Renal pelvis (tissue), 12 donors: Measurements from ENCODE around the gene STAG2. TPM values are rescaled to one million over a fixed set of nuclear protein-coding genes. Genes with fewer than 3 reads are reported as not detected.
A peak's percentile ranks its signal among the peaks of the same experiment; 100 is the strongest.
"Not testable (repeated sequence)": the region's sequence is repeated elsewhere in the genome, so short reads cannot be mapped to it uniquely, and the experiment has no call there.

Experiments
- DNase-seq: peaks from one replicate; pipeline ENCODE4 v3.0.0-alpha.2; 2013
- long read RNA-seq, 16 experiments: transcript quantifications; one replicate each; lab custom pipeline, GENCODE V29; 2026
- polyA plus RNA-seq, 3 donors: library from polyadenylated mRNA; unstranded; fragments of 120-200 nt; gene quantifications; one replicate each; pipeline ENCODE4 v1.2.1, GENCODE V29; 2013; ENCODE audit not compliant: insufficient read length in 3 of 3

Gene STAG2
- polyA plus RNA-seq, result 100 to 1,000 TPM; 100 to 123 (median 104) TPM
- long read RNA-seq, donor 1, partial matches to known transcripts, result 0 of 1 reads
- long read RNA-seq, donor 1, other reads (novel, unspliced or antisense), result 0 of 1 reads
- long read RNA-seq, donor 2, partial matches to known transcripts, result 0 of 1 reads
- long read RNA-seq, donor 2, other reads (novel, unspliced or antisense), result 0 of 1 reads
- long read RNA-seq, donor 3, partial matches to known transcripts, result 5 of 6 reads
- long read RNA-seq, donor 3, other reads (novel, unspliced or antisense), result 0 of 6 reads
- long read RNA-seq, donor 4, result 0 reads
- long read RNA-seq, donor 5, partial matches to known transcripts, result 7 of 7 reads
- long read RNA-seq, donor 5, other reads (novel, unspliced or antisense), result 0 of 7 reads
- long read RNA-seq, donor 6, partial matches to known transcripts, result 0 of 1 reads
- long read RNA-seq, donor 6, other reads (novel, unspliced or antisense), result 0 of 1 reads
- long read RNA-seq, donor 7, full-length matches to known transcripts, result 2 of 2 reads
- long read RNA-seq, donor 7, partial matches to known transcripts, result 0 of 2 reads
- long read RNA-seq, donor 7, other reads (novel, unspliced or antisense), result 0 of 2 reads
- long read RNA-seq, donor 8, result 0 reads
- long read RNA-seq, donor 9, full-length matches to known transcripts, result 1 of 10 reads
- long read RNA-seq, donor 9, partial matches to known transcripts, result 9 of 10 reads
- long read RNA-seq, donor 9, other reads (novel, unspliced or antisense), result 0 of 10 reads
- long read RNA-seq, donor 10, full-length matches to known transcripts, result 3 of 3 reads
- long read RNA-seq, donor 10, partial matches to known transcripts, result 0 of 3 reads
- long read RNA-seq, donor 10, other reads (novel, unspliced or antisense), result 0 of 3 reads
- long read RNA-seq, donor 11, partial matches to known transcripts, result 0 of 1 reads
- long read RNA-seq, donor 11, other reads (novel, unspliced or antisense), result 0 of 1 reads
- long read RNA-seq, donor 12, full-length matches to known transcripts, result 7 of 15 reads
- long read RNA-seq, donor 12, partial matches to known transcripts, result 8 of 15 reads
- long read RNA-seq, donor 12, other reads (novel, unspliced or antisense), result 0 of 15 reads
- long read RNA-seq, donor 13, partial matches to known transcripts, result 15 of 16 reads
- long read RNA-seq, donor 13, other reads (novel, unspliced or antisense), result 0 of 16 reads
- long read RNA-seq, donor 14, full-length matches to known transcripts, result 2 of 14 reads
- long read RNA-seq, donor 14, partial matches to known transcripts, result 12 of 14 reads
- long read RNA-seq, donor 14, other reads (novel, unspliced or antisense), result 0 of 14 reads
- long read RNA-seq, donor 15, partial matches to known transcripts, result 0 of 2 reads
- long read RNA-seq, donor 15, other reads (novel, unspliced or antisense), result 0 of 2 reads
- long read RNA-seq, donor 16, partial matches to known transcripts, result 10 of 16 reads
- long read RNA-seq, donor 16, other reads (novel, unspliced or antisense), result 5 of 16 reads

DNA sequence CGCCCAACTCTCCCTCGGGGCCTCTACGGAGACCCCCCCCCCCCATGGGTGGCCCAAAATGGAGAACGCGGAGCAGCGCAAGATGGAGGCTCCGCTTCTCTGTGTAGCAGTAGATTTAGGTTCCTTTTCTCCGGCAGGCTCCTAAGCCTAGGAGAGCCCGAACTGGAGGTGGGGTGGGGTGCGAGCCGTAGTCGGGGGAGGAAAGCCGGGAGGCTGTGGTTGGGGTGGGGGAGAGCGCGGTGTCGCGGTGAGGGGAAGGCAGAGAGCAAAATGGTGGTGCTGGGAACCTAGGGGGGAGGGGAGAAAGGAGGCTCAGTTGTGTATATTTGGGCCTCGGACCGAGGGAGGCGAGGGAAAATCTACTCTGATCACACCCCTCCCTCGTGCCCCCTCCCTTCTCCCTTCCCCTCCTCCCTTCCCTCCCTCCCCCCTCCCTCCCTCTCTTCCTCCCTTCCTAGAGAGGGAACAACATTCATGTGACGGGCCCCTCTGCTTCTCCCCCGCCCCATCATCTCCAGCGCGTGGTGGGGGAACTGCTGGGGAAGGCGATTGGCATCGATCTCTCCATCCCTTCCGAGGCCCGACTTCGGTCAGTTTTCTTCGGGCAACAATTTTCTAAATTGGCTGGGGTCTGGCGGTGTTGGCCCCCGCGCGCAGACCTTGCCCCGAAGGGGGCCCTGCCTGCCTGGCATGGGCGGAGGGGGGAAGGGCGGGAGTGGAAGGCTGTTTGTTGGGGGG lies at the start of gene STAG2:
Gene STAG2, plus strand, starts transcription at position 439 of the 738 bp plus-strand sequence. CDS start 60,922 bp downstream, outside the sequence.
- peak; percentile 86 for DNase-seq

DNA sequence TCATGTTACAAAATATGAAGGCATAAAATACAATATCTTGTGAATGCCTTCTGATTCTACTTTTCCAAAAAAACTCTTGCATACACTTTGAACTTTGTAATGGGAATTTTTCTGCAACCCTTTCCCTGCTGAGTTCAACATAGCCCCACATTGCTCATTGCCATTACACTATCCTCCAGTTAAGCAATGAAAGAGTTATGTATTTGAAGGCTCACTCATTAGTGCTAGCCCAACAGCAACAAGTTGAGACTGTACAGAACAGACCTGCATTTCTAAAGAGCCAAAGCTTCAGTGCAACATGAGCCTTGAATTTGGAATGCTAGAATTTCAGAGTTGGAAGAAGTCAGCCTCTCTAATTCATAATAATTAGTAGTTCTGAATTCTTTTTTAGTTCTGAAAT lies 44.4 kb upstream of the STAG2 start:
- DNase-seq, result no peak

GRCh38 chrX:123918106-123918721 lies 43.3 kb upstream of the STAG2 start:
- DNase-seq, result no peak

- DNase-seq, result no peak
These were observed 41.3 kb upstream of the STAG2 start for GRCh38 chrX:123920105-123920785.

GRCh38 chrX:123923211-123923610 lies 38.3 kb upstream of the STAG2 start:
- DNase-seq, result no peak

- peak; percentile 28 for DNase-seq
These were observed 37.3 kb upstream of the STAG2 start for GRCh38 chrX:123924186-123924585.

GRCh38 chrX:123927845-123928244 lies 33.7 kb upstream of the STAG2 start:
- no peak for DNase-seq

- not testable (repeated sequence) for DNase-seq
These were observed 29.5 kb upstream of the STAG2 start for GRCh38 chrX:123932055-123932454.

DNA sequence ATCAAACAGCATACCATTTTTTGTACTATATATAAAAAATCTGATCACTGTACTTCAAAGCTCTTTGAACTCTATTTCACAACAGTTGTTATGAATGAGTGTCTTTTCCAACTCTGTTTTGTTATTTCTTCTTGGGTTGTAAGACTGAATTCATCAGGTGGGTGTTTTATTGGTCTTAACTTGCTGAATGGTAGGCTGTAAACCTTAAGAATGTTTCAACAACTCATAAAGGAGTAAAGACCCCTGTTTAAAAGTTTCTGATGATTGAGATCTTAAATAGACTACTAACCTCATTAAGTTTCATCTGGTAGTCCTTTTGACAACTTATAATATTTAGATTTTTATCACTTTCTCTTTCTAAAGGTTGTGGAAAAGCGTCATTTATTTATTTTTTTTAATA lies 18.4 kb upstream of the STAG2 start:
- no peak for DNase-seq

DNA sequence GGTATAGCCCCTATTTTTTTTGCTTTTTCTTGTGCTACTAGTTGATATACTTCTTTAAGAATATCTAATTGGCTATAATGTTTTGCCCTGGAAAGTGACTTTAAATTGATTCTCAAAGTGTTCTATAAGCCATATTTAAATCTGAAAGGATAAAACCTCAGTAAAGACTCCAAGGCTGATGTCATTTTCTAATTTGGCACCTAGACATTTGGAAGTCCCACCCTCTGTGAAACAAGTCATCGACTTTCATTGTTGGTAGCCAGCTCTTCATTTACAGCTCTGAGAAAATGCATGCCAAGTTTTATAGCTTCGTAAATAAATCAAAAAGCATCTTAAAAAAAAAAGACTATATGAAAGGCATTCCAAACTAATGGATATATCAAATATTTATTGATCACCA lies 18.0 kb upstream of the STAG2 start:
- no peak for DNase-seq

- DNase-seq, result no peak
These were observed 11.7 kb upstream of the STAG2 start for GRCh38 chrX:123949846-123950245.

GRCh38 chrX:123959281-123960063 lies 2.0 kb upstream of the STAG2 start:
- DNase-seq, result no peak

DNA sequence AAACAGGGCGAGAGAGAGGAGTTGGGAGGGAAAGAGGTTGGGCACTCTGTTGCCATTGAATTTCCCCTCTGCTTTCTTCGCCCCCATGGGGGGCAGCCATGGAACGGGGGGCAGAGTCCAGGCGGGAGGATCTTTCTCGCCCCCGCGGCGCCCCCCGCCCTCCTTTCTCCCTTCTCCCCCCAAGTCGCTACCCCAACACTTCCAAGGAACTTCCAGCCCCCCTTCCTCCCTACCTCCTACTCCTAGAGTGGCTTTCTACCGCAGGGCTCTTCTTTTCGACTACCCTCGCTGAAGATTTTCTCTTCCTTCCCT lies 594 bp upstream of the STAG2 start:
- DNase-seq, result no peak

DNA sequence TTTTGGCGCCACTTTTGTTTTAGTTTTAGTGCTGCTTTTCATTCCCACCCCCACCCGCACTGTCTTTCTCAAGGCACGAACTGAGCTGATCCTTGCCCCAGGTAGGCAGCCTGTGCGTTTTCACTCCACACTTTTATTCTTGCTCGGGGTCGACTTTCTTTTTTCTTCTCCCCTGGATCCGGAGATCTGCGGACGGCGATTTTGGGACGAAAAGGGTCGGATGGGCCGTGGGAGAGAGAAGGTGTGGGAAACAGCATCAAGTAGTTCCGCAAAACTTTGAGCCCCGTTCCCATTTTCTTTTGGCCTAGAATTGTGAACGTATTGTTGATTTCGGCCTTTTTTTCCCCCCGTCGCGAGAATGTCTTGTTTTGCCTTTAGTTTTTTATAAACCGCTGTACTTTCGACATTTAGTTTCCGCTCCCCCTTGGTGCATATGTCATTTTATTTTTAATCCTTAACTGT lies 531 bp downstream of the STAG2 start:
- no peak for DNase-seq

DNA sequence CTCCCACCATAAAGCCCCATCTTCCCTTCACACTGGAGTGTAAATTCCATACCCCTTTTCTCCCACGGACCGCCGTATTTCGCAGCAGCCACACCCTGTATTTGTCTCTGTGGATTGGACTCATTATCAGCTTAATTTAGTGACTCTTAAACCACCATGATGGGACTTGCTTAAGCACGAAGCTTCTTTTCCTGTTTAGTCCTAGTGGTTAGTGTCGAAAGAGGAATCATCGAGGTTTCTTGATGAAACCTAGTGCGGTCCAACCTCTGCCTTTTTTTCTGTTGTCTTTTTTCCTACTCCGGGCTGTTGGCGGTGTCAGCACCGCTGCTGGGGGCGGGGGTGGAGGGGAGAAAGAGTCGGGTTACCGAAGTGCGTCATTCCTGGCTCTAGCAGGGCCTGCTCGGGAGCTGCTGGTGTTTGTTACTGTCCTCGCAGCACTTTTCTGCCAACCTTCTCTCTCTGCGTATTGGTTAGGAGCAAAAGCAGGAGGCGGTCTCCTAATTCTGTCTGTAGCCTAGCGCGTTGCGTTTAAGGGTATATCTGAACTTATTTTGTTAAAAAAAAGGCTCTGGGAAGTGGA lies 1.4 kb downstream of the STAG2 start:
- DNase-seq, result peak; percentile 88

GRCh38 chrX:123964156-123964834 lies 2.8 kb downstream of the STAG2 start:
- no peak for DNase-seq

DNA sequence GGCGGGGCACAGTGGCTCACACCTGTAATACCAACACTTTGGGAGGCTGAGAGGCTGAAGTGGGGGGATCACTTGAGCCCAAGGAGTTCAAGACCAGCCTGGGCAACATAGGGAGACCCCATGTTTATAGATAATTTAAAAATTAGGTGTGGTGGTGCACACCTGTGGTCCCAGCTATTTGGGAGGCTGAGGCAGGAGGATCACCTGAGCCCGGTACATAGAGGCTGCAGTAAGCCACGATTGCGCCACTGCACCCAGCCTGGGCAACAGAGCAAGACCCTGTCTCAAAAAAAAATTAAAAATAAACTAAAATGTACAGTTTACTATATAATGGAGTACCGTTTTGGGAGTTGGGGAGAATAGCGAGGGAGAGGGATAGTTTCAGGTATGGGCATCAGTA lies 4.2 kb downstream of the STAG2 start:
- DNase-seq, result no peak

GRCh38 chrX:123967497-123967896 lies 6.0 kb downstream of the STAG2 start:
- no peak for DNase-seq
